ENCODE measurements around the gene NPSR1. TPM values are rescaled to one million over a fixed set of nuclear protein-coding genes. Genes with fewer than 3 reads are reported as not detected.
"Not testable (repeated sequence)": the region's sequence is repeated elsewhere in the genome, so short reads cannot be mapped to it uniquely, and the experiment has no call there.

NPSR1 gene
- total RNA-seq, 1 experiment from 2014 or later = not detected

- in situ Hi-C loops (cut with HindIII; ENCODE audit: low pct_unique_long_range_greater_than_20kb, low sequenced_read_pairs) = no loop called here
- DNase-seq (ENCODE audit: low read depth) = no peak
These were observed 189.0 kb downstream of the NPSR1 start for GRCh38 chr7:34846976-34847375.

- in situ Hi-C loops (cut with HindIII; ENCODE audit: low pct_unique_long_range_greater_than_20kb, low sequenced_read_pairs) = no loop called here
- DNase-seq (ENCODE audit: low read depth) = no peak
These were observed 190.7 kb downstream of the NPSR1 start for GRCh38 chr7:34848670-34849069.

- no peak for DNase-seq (ENCODE audit: low read depth)
- in situ Hi-C loops (cut with HindIII; ENCODE audit: low pct_unique_long_range_greater_than_20kb, low sequenced_read_pairs) = no loop called here
These were observed 191.3 kb downstream of the NPSR1 start for GRCh38 chr7:34849163-34849960.

- DNase-seq (ENCODE audit: low read depth) = no peak
- in situ Hi-C loops (cut with HindIII; ENCODE audit: low pct_unique_long_range_greater_than_20kb, low sequenced_read_pairs) = no loop called here
These were observed 192.0 kb downstream of the NPSR1 start for GRCh38 chr7:34849986-34850385.

GRCh38 chr7:34850681-34851080 is 192.7 kb downstream of the NPSR1 start:
- in situ Hi-C loops (cut with HindIII; ENCODE audit: low pct_unique_long_range_greater_than_20kb, low sequenced_read_pairs) = no loop called here

GRCh38 chr7:34851431-34851830 is 193.4 kb downstream of the NPSR1 start:
- DNase-seq (ENCODE audit: low read depth) = no peak
- in situ Hi-C loops (cut with HindIII; ENCODE audit: low pct_unique_long_range_greater_than_20kb, low sequenced_read_pairs) = no loop called here

More at GRCh38 chr7:34850681-34851080, 192.7 kb downstream of the NPSR1 start:
- DNase-seq (ENCODE audit: low read depth) = no peak

GRCh38 chr7:34858444-34858843 is 200.4 kb downstream of the NPSR1 start:
- DNase-seq (ENCODE audit: low read depth); in situ Hi-C loops (cut with HindIII; ENCODE audit: low pct_unique_long_range_greater_than_20kb, low sequenced_read_pairs): not testable (repeated sequence)

GRCh38 chr7:34859281-34859680 is 201.3 kb downstream of the NPSR1 start:
- in situ Hi-C loops (cut with HindIII; ENCODE audit: low pct_unique_long_range_greater_than_20kb, low sequenced_read_pairs); DNase-seq (ENCODE audit: low read depth): not testable (repeated sequence)

GRCh38 chr7:34866222-34866621 is 208.2 kb downstream of the NPSR1 start:
- DNase-seq (ENCODE audit: low read depth); in situ Hi-C loops (cut with HindIII; ENCODE audit: low pct_unique_long_range_greater_than_20kb, low sequenced_read_pairs): not testable (repeated sequence)

GRCh38 chr7:34867341-34867740 is 209.3 kb downstream of the NPSR1 start:
- in situ Hi-C loops (cut with HindIII; ENCODE audit: low pct_unique_long_range_greater_than_20kb, low sequenced_read_pairs); DNase-seq (ENCODE audit: low read depth): not testable (repeated sequence)

GRCh38 chr7:34868602-34869001 is 210.6 kb downstream of the NPSR1 start:
- in situ Hi-C loops (cut with HindIII; ENCODE audit: low pct_unique_long_range_greater_than_20kb, low sequenced_read_pairs); DNase-seq (ENCODE audit: low read depth): not testable (repeated sequence)

- in situ Hi-C loops (cut with HindIII; ENCODE audit: low pct_unique_long_range_greater_than_20kb, low sequenced_read_pairs) = no loop called here
- no peak for DNase-seq (ENCODE audit: low read depth)
These were observed 211.0 kb downstream of the NPSR1 start for GRCh38 chr7:34869057-34869456.

GRCh38 chr7:34870041-34870440 is 212.0 kb downstream of the NPSR1 start:
- DNase-seq (ENCODE audit: low read depth); in situ Hi-C loops (cut with HindIII; ENCODE audit: low pct_unique_long_range_greater_than_20kb, low sequenced_read_pairs): not testable (repeated sequence)

- in situ Hi-C loops (cut with HindIII; ENCODE audit: low pct_unique_long_range_greater_than_20kb, low sequenced_read_pairs); DNase-seq (ENCODE audit: low read depth): not testable (repeated sequence)
These were observed 216.3 kb downstream of the NPSR1 start for GRCh38 chr7:34874329-34874728.

GRCh38 chr7:34875481-34875880 is 217.5 kb downstream of the NPSR1 start:
- in situ Hi-C loops (cut with HindIII; ENCODE audit: low pct_unique_long_range_greater_than_20kb, low sequenced_read_pairs) = no loop called here
- no peak for DNase-seq (ENCODE audit: low read depth)

- in situ Hi-C loops (cut with HindIII; ENCODE audit: low pct_unique_long_range_greater_than_20kb, low sequenced_read_pairs); DNase-seq (ENCODE audit: low read depth): not testable (repeated sequence)
These were observed 221.1 kb downstream of the NPSR1 start for GRCh38 chr7:34878944-34879735.

GRCh38 chr7:34879871-34880270 is 221.9 kb downstream of the NPSR1 start:
- in situ Hi-C loops (cut with HindIII; ENCODE audit: low pct_unique_long_range_greater_than_20kb, low sequenced_read_pairs) = no loop called here
- DNase-seq (ENCODE audit: low read depth) = no peak

- DNase-seq (ENCODE audit: low read depth); in situ Hi-C loops (cut with HindIII; ENCODE audit: low pct_unique_long_range_greater_than_20kb, low sequenced_read_pairs): not testable (repeated sequence)
These were observed 225.8 kb downstream of the NPSR1 start for GRCh38 chr7:34883855-34884254.

GRCh38 chr7:34886856-34887255 is 228.8 kb downstream of the NPSR1 start:
- no peak for DNase-seq (ENCODE audit: low read depth)
- in situ Hi-C loops (cut with HindIII; ENCODE audit: low pct_unique_long_range_greater_than_20kb, low sequenced_read_pairs) = no loop called here

Data from Caki2 (cell line).